ENCODE measurements around the gene MGARP.

- TF ChIP-seq CTCF (conservative IDR thresholded peaks at IDR 0.05; ENCODE audit: low read depth in 2 of 2), result no peak
- no peak for TF ChIP-seq EZH2phosphoT487 (IDR thresholded peaks at IDR 0.05; ENCODE audit: unreplicated experiment)
- TF ChIP-seq, protein P1, sequence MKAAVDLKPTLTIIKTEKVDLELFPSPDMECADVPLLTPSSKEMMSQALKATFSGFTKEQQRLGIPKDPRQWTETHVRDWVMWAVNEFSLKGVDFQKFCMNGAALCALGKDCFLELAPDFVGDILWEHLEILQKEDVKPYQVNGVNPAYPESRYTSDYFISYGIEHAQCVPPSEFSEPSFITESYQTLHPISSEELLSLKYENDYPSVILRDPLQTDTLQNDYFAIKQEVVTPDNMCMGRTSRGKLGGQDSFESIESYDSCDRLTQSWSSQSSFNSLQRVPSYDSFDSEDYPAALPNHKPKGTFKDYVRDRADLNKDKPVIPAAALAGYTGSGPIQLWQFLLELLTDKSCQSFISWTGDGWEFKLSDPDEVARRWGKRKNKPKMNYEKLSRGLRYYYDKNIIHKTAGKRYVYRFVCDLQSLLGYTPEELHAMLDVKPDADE (IDR thresholded peaks at IDR 0.05), result no peak
- no peak for TF ChIP-seq EZH2 (IDR thresholded peaks at IDR 0.05; ENCODE audit: low read depth, unreplicated experiment)
- TF ChIP-seq CREB1 (CRISPR knock-in tag; IDR thresholded peaks at IDR 0.05; ENCODE audit: low read depth), result no peak
Measured at GRCh38 chr4:139247241-139247640, 32.8 kb downstream of the MGARP start.
